Colonic mucosa (tissue), 4 donors: ENCODE data around the gene DDHD1. TPM values are rescaled to one million over a fixed set of nuclear protein-coding genes. Genes with fewer than 3 reads are reported as not detected.

Experiments
- DNase-seq: peaks from one replicate; pipeline ENCODE4 v3.0.0-alpha.2; 2020
- H3K27ac ChIP-seq: fragments of 200-600 bp; one replicate; pipeline ENCODE4 v1.8.0; 2021
- H3K27me3 ChIP-seq: fragments of 200-600 bp; one replicate; pipeline ENCODE4 v1.8.0; 2021
- H3K36me3 ChIP-seq: fragments of 200-600 bp; one replicate; pipeline ENCODE4 v1.8.0; 2021
- H3K4me1 ChIP-seq: fragments of 200-600 bp; one replicate; pipeline ENCODE4 v1.8.0; 2021; ENCODE audit warnings: mild to moderate bottlenecking
- H3K4me3 ChIP-seq: fragments of 200-600 bp; one replicate; pipeline ENCODE4 v1.8.0; 2021
- H3K9ac ChIP-seq, 2 donors: one replicate each; pipeline ENCODE4 v1.7.0; 2013; ENCODE audit warnings: control low read depth in 2 of 2, low read depth in 2 of 2, low read length in 2 of 2
- H3K9me3 ChIP-seq: fragments of 200-600 bp; one replicate; pipeline ENCODE4 v1.8.0; 2021
- CTCF ChIP-seq: fragments of 200-600 bp; IDR thresholded peaks from one replicate; pipeline ENCODE4 v1.8.0; 2022; ENCODE audit warnings: antibody characterized with exemption, mild to moderate bottlenecking
- intact Hi-C: fragments of 100-400 bp; cut with DNase I; formaldehyde crosslinking; loops from one replicate; pipeline ENCODE4 v1.14.1; 2022
- total RNA-seq, 2 donors: library from RNA; stranded (reverse); fragmentation: NEBNext Ultra II Directional in 1 of 2; extraction: Animal tissue kit (Norgen Biotek cat#: 25700) in 1 of 2; gene quantifications; one replicate each; pipeline ENCODE4 v1.2.1, GENCODE V29; 2021
- donor health status: healthy.
- donor health status: DM: no; HTN: no; CAD: no.
- donor health status: DM: no; HTN: no; CAD: no.

Gene DDHD1
- total RNA-seq, 2 donors from 2014 or later = 7.5 TPM

GRCh38 chr14:53055003-53055402 is 98.1 kb downstream of the DDHD1 start:
- intact Hi-C loops = loop anchor here (5.0 kb wide), 1 partner anchor 233 kb away; no protein-coding TSS in a partner anchor
- DNase-seq = no peak

GRCh38 chr14:53054457-53054856 is 98.7 kb downstream of the DDHD1 start:
- intact Hi-C loops = no loop called here

More at GRCh38 chr14:53055003-53055402, 98.1 kb downstream of the DDHD1 start:
- H3K27ac ChIP-seq = no peak overlapping the region
- no peaks in the 10 kb centered on the region for H3K27me3 ChIP-seq
- no peaks in the 10 kb centered on the region for H3K36me3 ChIP-seq
- no peaks in the 10 kb centered on the region for H3K4me1 ChIP-seq
- H3K4me3 ChIP-seq = no peak overlapping the region
- peak; percentile 68 for TF ChIP-seq CTCF
- no peaks in the 10 kb centered on the region for H3K9me3 ChIP-seq
- H3K9ac ChIP-seq = no peak overlapping the region

GRCh38 chr14:53048631-53049030 is 104.5 kb downstream of the DDHD1 start:
- no peak overlapping the region for H3K4me3 ChIP-seq
- TF ChIP-seq CTCF = no peak
- intact Hi-C loops = no loop called here

More at GRCh38 chr14:53054457-53054856, 98.7 kb downstream of the DDHD1 start:
- Histone ChIP-seq H3K4me1 (no peaks in the 10 kb centered on the region), H3K36me3 (no peaks in the 10 kb centered on the region), H3K9me3 (no peaks in the 10 kb centered on the region), H3K27ac (no peak overlapping the region), H3K9ac (no peak overlapping the region), H3K27me3 (no peaks in the 10 kb centered on the region), H3K4me3 (no peak overlapping the region)
- no peak for TF ChIP-seq CTCF
- DNase-seq = no peak

GRCh38 chr14:53047307-53048069 is 105.6 kb downstream of the DDHD1 start:
- no peak overlapping the region for H3K9ac ChIP-seq
- H3K9me3 ChIP-seq = no peaks in the 10 kb centered on the region
- H3K36me3 ChIP-seq = no peaks in the 10 kb centered on the region
- no peak overlapping the region for H3K27ac ChIP-seq
- TF ChIP-seq CTCF = no peak
- no peaks in the 10 kb centered on the region for H3K4me1 ChIP-seq
- DNase-seq = no peak
- intact Hi-C loops = no loop called here
- H3K4me3 ChIP-seq = no peak overlapping the region
- no peaks in the 10 kb centered on the region for H3K27me3 ChIP-seq

More at GRCh38 chr14:53048631-53049030, 104.5 kb downstream of the DDHD1 start:
- DNase-seq = no peak
- no peaks in the 10 kb centered on the region for H3K27me3 ChIP-seq
- H3K36me3 ChIP-seq = no peaks in the 10 kb centered on the region
- no peak overlapping the region for H3K27ac ChIP-seq
- no peaks in the 10 kb centered on the region for H3K9me3 ChIP-seq
- no peak overlapping the region for H3K9ac ChIP-seq
- no peaks in the 10 kb centered on the region for H3K4me1 ChIP-seq

GRCh38 chr14:53044486-53044885 is 108.6 kb downstream of the DDHD1 start:
- Histone ChIP-seq H3K9ac (no peak overlapping the region), H3K27ac (no peak overlapping the region), H3K4me1 (no peaks in the 10 kb centered on the region), H3K4me3 (no peak overlapping the region), H3K9me3 (no peaks in the 10 kb centered on the region), H3K27me3 (no peaks in the 10 kb centered on the region), H3K36me3 (no peaks in the 10 kb centered on the region)
- no peak for DNase-seq
- intact Hi-C loops = no loop called here
- TF ChIP-seq CTCF = no peak
